Activated CD4-positive, alpha-beta memory T cell treated with anti-CD3 and anti-CD28 coated beads, Interleukin-2, amount 10 ng/mL, durations not matched to agents 7 days and 5 days (primary cell): ENCODE data around the gene SERTAD1. TPM values are rescaled to one million over a fixed set of nuclear protein-coding genes. Genes with fewer than 3 reads are reported as not detected.

Experiments
- CTCF ChIA-PET: fragments of 350-600 bp; sonication (Branson Sonifier 250); formaldehyde crosslinking; loops from one replicate; lab custom pipeline; 2021; ENCODE audit warnings: antibody characterized with exemption, inconsistent platforms; lab: Charles Lee
- POLR2A ChIA-PET: fragments of 350-600 bp; sonication (Branson Sonifier 250); formaldehyde crosslinking; loops from one replicate; lab custom pipeline; 2021; ENCODE audit warnings: antibody characterized with exemption; lab: Charles Lee
- DNase-seq: peaks from one replicate; pipeline ENCODE4 v3.0.0-alpha.2; 2020
- H3K27ac Mint-ChIP-seq: one replicate; pipeline ENCODE4 v1.8.0; 2021; ENCODE audit warnings: mild to moderate bottlenecking, mixed read lengths
- H3K27me3 Mint-ChIP-seq: one replicate; pipeline ENCODE4 v1.8.0; 2021; ENCODE audit warnings: mixed read lengths
- H3K36me3 Mint-ChIP-seq: one replicate; pipeline ENCODE4 v1.8.0; 2021; ENCODE audit warnings: low read depth, mixed read lengths
- H3K4me1 Mint-ChIP-seq: one replicate; pipeline ENCODE4 v1.8.0; 2021; ENCODE audit warnings: mixed read lengths
- H3K4me3 Mint-ChIP-seq: one replicate; pipeline ENCODE4 v1.8.0; 2021; ENCODE audit warnings: mild to moderate bottlenecking, mixed read lengths
- H3K9me3 Mint-ChIP-seq: one replicate; pipeline ENCODE4 v1.8.0; 2021; ENCODE audit warnings: mixed read lengths
- total RNA-seq, 2 experiments: library from RNA; stranded (reverse); gene quantifications; one replicate each; pipeline ENCODE4 v1.2.3, GENCODE V29; 2021

The SERTAD1 gene
- total RNA-seq, 2 experiments from 2014 or later: 10.6 to 10.7 TPM

DNA sequence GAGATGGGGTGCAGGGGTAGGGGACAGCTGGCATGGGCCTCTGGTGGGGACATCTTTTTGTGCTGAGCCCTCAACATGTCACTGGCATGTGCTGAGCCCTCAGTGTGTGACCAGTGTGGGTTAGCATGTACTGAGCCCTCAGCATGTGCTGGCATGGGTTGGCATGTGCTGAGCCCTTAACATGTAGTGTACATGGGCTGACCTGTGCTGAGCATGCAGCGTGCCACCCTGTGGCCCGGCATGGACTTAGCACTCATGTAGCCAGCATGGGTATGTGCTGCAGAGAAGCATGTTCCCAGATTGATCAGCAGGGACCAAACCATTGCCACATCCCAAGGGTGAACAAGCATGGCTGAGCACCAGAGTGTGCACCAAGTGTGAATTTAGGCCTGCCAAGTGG lies 47.3 kb downstream of the SERTAD1 start:
- no peak overlapping the region for H3K27ac Mint-ChIP-seq
- no peaks in the 10 kb centered on the region for H3K9me3 Mint-ChIP-seq
- no peaks in the 10 kb centered on the region for H3K36me3 Mint-ChIP-seq
- no peak for DNase-seq
- ChIA-PET POLR2A (no interaction called here), CTCF (interaction anchor here (2.7 kb wide), 1 partner anchor 74 kb away, joined by 10 read pairs; no protein-coding TSS in a partner anchor)
- H3K27me3 Mint-ChIP-seq: no peaks in the 10 kb centered on the region
- H3K4me3 Mint-ChIP-seq: no peak overlapping the region
- peaks cover 9% of the 10 kb centered on the region for H3K4me1 Mint-ChIP-seq

DNA sequence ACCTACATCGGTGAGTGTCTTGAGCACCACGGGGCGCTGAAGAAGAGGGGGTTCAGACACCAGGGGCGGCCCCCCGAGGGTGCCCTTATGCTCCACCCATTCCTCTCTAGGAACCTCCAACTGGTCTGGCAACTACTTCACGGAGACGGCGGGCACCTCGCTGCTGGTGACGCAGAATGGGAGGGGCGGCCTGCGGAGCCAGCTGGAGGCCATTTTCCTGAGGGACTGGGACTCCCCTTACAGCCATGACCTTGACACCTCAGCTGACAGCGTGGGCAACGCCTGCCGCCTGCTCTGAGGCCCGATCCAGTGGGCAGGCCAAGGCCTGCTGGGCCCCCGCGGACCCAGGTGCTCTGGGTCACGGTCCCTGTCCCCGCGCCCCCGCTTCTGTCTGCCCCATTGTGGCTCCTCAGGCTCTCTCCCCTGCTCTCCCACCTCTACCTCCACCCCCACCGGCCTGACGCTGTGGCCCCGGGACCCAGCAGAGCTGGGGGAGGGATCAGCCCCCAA lies 47.9 kb downstream of the SERTAD1 start:
- POLR2A ChIA-PET: no interaction called here

DNA sequence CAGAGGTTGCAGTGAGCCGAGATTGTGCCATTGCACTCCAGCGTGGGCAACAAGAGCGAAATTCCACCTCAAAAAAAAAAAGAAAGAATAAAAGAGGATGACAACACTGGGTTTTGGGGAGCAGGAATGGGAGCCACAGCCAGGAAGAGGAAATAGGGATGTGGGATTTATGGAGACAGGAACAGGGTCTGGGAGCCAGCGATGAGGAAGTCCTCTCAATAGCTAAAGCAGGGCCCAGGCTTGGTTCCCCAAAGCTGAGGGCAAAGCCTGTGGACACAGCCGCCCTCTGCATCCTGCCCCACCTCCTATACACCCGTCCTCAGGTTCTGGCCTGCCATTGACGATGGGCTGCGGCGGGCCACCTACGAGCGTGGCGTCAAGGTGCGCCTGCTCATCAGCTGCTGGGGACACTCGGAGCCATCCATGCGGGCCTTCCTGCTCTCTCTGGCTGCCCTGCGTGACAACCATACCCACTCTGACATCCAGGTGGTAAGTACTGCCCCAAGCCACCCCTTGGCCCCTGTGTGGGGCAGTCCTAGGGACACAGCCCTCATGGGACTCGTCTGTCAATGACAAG lies 49.4 kb downstream of the SERTAD1 start:
- ChIA-PET CTCF (no interaction called here), POLR2A (no interaction called here)
- H3K4me3 Mint-ChIP-seq: no peak overlapping the region

More for the DNA sequence above, 47.9 kb downstream of the SERTAD1 start:
- Mint-ChIP-seq H3K4me3 (no peak overlapping the region), H3K27me3 (no peaks in the 10 kb centered on the region), H3K27ac (no peak overlapping the region), H3K9me3 (no peaks in the 10 kb centered on the region), H3K4me1 (peaks cover 9% of the 10 kb centered on the region), H3K36me3 (peaks cover under 1% of the 10 kb centered on the region)
- DNase-seq: no peak
- CTCF ChIA-PET: no interaction called here

DNA sequence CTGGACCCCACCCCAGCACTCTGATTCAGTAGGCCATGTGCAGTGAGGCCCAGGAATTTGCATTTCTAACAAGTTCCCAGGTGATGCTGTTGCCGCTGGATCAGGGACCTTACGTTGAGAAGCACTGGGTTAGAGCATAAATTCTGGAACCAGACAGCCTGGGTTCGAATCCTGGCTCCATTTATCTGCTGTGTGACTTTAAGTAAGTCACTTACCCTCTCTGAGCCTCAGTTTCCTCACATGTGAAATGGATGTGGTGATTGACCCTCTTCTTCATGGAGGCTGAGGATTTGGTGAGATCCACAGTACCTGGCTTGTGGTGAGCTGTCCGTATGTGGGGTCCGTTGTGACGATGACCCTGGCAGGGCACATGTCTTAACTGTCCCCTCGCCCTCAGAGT lies 51.7 kb downstream of the SERTAD1 start:
- H3K4me1 Mint-ChIP-seq: peaks cover 9% of the 10 kb centered on the region
- H3K9me3 Mint-ChIP-seq: no peaks in the 10 kb centered on the region
- POLR2A ChIA-PET: no interaction called here

More for the DNA sequence above, 49.4 kb downstream of the SERTAD1 start:
- Mint-ChIP-seq H3K27ac (no peak overlapping the region), H3K9me3 (no peaks in the 10 kb centered on the region), H3K36me3 (peaks cover 4% of the 10 kb centered on the region), H3K4me1 (peaks cover 9% of the 10 kb centered on the region), H3K27me3 (no peaks in the 10 kb centered on the region)
- no peak for DNase-seq

GRCh38 chr19:40371802-40372122 lies 54.0 kb downstream of the SERTAD1 start:
- Mint-ChIP-seq H3K4me3 (no peak overlapping the region), H3K9me3 (no peaks in the 10 kb centered on the region), H3K27me3 (no peaks in the 10 kb centered on the region), H3K4me1 (peaks cover 9% of the 10 kb centered on the region), H3K36me3 (peaks cover 4% of the 10 kb centered on the region), H3K27ac (no peak overlapping the region)
- no peak for DNase-seq
- CTCF ChIA-PET: no interaction called here
- POLR2A ChIA-PET: interaction anchor here (1.1 kb wide), 1 partner anchor 10 kb away, joined by 3 read pairs; no protein-coding TSS in a partner anchor

More for the DNA sequence above, 51.7 kb downstream of the SERTAD1 start:
- Mint-ChIP-seq H3K27me3 (no peaks in the 10 kb centered on the region), H3K4me3 (no peak overlapping the region), H3K36me3 (peaks cover 4% of the 10 kb centered on the region), H3K27ac (no peak overlapping the region)
- CTCF ChIA-PET: no interaction called here
- no peak for DNase-seq

Other genes with a start within 250 kb of the SERTAD1 start
- gene MAP3K10, start 234.6 kb downstream of the SERTAD1 start, total RNA-seq: 10 to 100 TPM; 17.3 to 18.0 TPM
- not detected for gene TTC9B, start 207.6 kb downstream of the SERTAD1 start, total RNA-seq
- gene CCNP, start 199.3 kb downstream of the SERTAD1 start, total RNA-seq: not detected
- gene AKT2, start 140.6 kb downstream of the SERTAD1 start, total RNA-seq: 100 to 1,000 TPM; 142 to 150 TPM
- gene C19orf47, start 77.6 kb downstream of the SERTAD1 start, total RNA-seq: 10 to 100 TPM; 19.0 to 20.5 TPM
- 100 to 1,000 TPM in 1 of 2 experiments, 10 to 100 TPM in 1; 92.4 to 100 TPM for gene PLD3, start 77.3 kb downstream of the SERTAD1 start, total RNA-seq
- under 1 TPM; 0.10 TPM for gene HIPK4, start 35.8 kb downstream of the SERTAD1 start, total RNA-seq
- 1 to 10 TPM; 1.1 to 1.5 TPM for gene PRX, start 12.6 kb downstream of the SERTAD1 start, total RNA-seq
- gene SERTAD3, start 18.3 kb upstream of the SERTAD1 start, total RNA-seq: 10 to 100 TPM; 18.0 to 20.3 TPM
- 10 to 100 TPM; 20.1 to 20.5 TPM for gene BLVRB, start 39.8 kb upstream of the SERTAD1 start, total RNA-seq
- 1 to 10 TPM in 1 of 2 experiments, under 1 TPM in 1; 0.60 to 1.3 TPM for gene SPTBN4, start 41.0 kb upstream of the SERTAD1 start, total RNA-seq
- gene SHKBP1, start 150.9 kb upstream of the SERTAD1 start, total RNA-seq: 100 to 1,000 TPM; 139 to 150 TPM
- 100 to 1,000 TPM; 121 to 122 TPM for gene LTBP4, start 175.4 kb upstream of the SERTAD1 start, total RNA-seq